Stimulated activated CD4-positive, alpha-beta T cell treated with anti-CD3 and anti-CD28 coated beads, TNF-alpha, amount 100 ng/mL, for 24 hours (primary cell): ENCODE measurements around the gene TSPAN7.

Experiments used
- DNase-seq, 3 experiments: peaks; one replicate each; pipeline ENCODE4 v3.0.0-alpha.2; 2020; ENCODE audit warnings: low read depth in 3 of 3

TSPAN7 gene

GRCh38 chrX:38649221-38649620 lies 87.9 kb downstream of the TSPAN7 start:
- no peak for DNase-seq

GRCh38 chrX:38649674-38650647 lies 88.6 kb downstream of the TSPAN7 start:
- DNase-seq: no peak

GRCh38 chrX:38651625-38652601 lies 90.6 kb downstream of the TSPAN7 start:
- DNase-seq: no peak

DNA sequence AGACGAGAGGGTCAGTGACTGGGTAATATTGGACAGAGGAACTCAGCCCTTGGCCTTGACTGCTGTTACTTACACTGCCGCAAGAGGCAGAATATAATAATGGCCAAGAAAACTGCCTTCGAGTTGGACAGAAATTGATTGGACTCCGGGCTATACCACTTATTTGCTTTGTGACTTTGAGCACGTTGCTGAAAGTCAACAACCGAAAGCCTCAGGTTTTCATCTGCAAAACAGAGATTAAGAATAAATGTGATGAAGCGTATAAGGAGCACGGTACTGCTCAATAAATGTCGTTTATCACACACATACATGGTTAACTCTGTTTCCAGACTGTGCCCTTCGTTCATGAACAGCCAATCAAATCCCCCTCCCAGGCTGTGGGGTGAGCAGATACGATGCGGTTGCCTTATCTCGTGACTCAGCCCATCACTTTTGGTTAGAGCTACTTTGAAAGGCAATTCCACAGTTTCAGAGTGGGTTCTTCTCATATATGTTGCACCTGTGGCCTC lies 91.6 kb downstream of the TSPAN7 start:
- no peak for DNase-seq

- no peak for DNase-seq
Observed at GRCh38 chrX:38654302-38654701, 93.0 kb downstream of the TSPAN7 start.

- DNase-seq: no peak
Observed at GRCh38 chrX:38656350-38656915, 95.1 kb downstream of the TSPAN7 start.

DNA sequence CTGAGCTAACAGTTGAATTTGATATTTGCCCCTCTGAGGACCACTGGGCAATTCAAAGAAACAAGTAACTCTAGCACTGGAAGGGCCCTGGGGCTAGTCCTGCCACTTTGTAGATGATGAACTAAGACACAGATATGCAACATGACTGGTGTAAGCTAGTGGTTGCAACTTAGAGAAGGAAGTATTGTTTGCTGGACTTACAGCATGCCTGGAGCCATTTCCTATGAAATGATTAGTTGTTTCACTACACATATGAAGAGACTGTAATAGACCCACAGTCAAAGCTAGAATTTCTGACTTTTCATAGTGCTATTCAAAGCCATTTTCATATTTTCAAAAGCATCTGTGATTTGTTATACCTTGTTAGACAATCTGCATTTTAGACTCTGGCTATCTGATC lies 96.2 kb downstream of the TSPAN7 start:
- DNase-seq: no peak

- DNase-seq: no peak
Observed at GRCh38 chrX:38660395-38661102, 99.2 kb downstream of the TSPAN7 start.

DNA sequence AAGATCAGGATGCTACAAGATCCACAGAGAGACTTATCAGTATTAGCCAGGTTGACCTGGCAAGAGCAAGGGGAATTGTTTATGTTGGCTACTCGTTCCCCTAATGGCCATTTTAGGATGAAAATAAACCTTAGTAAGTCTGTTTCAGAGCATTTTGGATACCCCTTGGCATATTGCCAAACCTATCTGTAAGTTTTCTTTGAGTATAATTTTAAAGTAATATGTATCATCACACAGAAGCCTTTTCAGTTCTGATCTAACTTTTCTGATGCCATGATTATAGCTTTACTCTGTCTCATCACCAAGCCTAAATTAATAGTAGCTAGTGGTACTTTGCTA lies 99.7 kb downstream of the TSPAN7 start:
- no peak for DNase-seq

- no peak for DNase-seq
Observed at GRCh38 chrX:38661561-38661960, 100.2 kb downstream of the TSPAN7 start.

- DNase-seq: no peak
Observed at GRCh38 chrX:38662640-38663039, 101.3 kb downstream of the TSPAN7 start.

DNA sequence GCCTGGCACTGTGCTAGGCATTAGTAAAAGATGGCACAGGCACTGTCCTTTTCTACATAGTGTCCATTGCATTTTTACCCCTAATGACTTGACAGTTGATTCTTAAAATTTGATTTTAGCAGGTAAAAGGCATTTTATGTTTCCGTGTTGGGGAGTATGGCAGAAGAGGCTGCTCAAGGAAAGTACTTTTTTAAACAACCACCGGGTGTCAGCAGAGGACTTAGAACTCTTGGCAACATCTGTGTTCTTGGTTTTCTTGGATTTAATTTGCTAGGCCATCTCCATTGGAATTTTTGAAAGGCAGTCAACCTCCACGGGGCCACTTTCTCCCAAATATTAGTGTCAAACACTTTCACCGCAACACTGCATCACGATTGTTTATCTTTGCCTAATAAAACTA lies 102.9 kb downstream of the TSPAN7 start:
- DNase-seq: no peak

- no peak for DNase-seq
Observed at GRCh38 chrX:38666909-38667308, 105.6 kb downstream of the TSPAN7 start.

DNA sequence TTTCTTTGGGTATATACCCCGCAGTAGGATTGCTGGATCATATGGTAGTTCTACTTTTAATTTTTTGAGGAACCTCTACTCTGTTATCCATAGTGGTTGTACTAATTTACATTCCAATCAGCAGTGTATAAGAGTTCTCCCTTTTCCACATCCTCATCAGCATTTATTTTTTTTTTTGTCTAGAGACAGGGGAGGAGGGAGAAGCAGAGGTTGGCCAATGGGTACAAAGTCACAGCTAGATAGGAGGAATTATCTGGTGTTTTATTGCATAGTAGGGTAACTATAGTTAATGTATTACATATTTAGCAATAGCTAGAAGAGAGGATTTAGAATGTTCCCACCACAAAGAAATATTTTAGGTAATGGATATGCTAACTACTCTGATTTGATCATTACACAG lies 107.4 kb downstream of the TSPAN7 start:
- DNase-seq: no peak

DNA sequence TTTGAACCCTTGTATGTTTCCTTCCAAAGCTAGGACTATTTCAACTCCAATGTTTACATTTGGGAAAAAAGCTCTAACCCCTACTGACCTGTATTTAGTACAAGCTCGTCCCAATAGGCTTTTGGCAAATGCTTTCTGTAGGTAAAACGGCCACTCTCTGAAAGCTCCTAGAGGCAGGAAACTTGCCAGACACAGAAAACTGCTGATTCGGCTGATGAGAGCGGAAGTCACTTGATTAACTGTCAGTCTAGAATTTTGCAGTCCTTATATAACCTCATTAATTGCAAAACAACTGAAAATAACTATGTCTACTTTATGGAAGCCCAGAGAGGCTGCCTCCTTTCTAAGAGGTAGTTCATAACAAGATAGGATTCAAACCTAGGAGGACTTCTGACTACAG lies 108.1 kb downstream of the TSPAN7 start:
- DNase-seq: no peak

DNA sequence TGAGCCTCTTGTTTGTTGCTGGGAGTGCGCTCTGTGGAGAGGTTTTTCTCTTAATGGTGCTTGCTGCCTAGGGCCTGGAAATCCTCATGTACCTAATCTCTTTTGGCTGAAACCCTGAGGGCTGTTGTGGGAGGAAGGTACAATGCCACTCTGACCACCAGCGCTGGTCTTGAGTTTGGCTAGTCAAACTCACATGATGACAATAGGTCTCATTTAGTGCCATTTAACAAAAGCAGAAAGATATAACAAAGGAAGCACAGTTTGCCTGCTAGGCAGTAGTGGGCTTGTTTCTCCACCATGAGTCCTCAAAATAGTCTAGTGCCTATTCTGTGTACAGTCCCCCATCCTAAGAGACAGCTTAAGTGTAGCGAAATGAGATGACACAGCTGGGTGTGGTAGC lies 111.3 kb downstream of the TSPAN7 start:
- no peak for DNase-seq

DNA sequence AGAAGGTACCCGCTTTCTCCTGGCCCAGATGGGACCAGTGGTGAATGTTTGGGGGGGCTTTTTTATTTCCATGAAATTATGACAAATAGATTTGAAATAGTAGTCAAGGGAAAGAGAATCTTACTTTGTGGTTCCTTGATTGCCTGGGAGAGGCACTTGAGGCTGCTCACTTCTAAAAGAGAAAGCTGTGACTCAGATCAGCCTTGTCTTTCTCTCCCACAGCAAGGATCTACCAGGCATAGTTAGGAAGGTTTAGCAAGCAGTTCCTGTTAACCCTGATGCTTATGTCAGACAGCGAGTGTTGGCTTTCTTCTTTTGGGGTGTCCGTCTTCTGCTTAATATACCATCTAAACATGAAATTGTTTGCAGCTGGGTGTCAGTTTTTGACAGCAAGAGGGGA lies 114.5 kb downstream of the TSPAN7 start:
- no peak for DNase-seq

- DNase-seq: no peak
Observed at GRCh38 chrX:38678183-38678582, 116.8 kb downstream of the TSPAN7 start.

DNA sequence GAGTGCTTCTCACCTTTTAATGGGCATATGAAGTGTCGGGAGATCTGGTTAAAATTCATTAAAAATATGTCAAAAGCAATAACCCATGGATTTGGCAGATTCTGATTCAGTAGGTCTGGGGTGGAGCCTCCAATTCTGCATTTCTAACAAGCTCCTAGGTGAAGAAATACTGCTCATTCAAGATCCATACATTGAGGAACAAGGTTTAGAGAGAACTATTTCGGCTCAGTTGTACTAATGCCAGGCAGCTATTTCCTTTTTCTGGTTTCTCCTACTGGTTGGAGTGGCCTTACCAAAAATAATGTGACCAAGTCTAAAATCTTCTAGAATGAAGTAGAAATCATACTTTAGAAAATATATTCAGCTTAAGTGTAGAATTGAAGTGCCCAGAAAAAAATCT lies 117.5 kb downstream of the TSPAN7 start:
- DNase-seq: no peak

DNA sequence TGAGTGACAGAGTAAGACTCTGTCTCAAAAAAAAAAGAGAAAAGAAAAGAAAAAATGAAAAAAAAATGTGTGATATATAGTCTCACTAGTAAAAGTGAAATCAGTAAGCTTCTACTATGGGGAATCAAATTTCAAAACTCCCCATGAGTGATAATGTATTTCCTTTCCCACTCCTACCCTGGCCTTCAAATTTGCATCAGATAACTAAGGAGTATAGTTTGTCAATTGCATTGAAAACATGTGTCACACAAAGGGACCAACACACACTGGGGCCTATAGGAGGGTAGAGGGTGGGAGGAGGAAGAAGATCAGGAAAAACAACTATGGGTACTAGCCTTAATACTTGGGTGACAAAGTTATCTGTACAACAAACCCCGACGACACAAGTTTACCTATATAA lies 118.4 kb downstream of the TSPAN7 start:
- no peak for DNase-seq

DNA sequence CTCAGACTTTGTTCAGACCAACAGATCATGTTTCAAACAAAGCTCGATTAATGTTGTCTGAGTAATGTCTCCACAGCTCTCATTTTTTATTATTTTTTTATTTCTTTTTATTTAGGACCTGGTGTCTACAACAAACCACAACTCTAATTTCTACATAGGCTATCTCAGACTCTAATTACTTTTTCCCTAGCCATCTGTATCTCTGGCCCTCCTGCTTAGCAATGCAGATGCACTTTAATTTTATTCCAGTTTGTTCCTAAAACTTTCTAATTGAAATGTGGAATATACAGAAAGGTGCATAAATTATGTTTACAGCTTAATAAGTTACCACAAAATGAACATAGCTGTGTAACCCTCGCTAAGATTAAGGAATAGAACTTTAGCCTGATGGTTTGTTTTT lies 120.8 kb downstream of the TSPAN7 start:
- no peak for DNase-seq
